ENCODE results near the gene SNX25.
A peak's percentile ranks its signal among the peaks of the same experiment; 100 is the strongest.

Gene SNX25

DNA sequence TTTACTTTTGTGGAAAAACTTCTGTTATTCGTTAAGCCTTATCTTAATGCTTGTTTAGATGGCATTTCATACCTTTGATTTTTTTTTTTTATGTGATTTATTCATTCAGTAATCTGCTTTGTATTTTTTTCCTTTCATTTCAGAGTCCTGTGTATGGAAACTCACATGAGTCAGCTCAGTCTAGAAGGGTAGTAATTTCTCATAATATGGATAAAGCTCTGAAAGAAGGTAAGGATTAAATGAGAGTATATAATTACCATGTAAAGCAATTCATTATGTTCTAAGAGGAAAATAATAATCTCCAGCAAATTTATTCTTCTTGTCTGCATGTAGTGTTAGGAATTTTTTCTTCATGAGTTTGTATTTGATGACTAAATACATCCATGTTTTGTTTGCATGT lies 37.8 kb downstream of the SNX25 start:
- Histone ChIP-seq H3K9me3 (ENCODE audit: control extremely low read depth in 1 of 5, control insufficient read depth in 4 of 5, insufficient read depth in 2 of 5, low read depth in 1 of 5, low read length in 4 of 5) (no peaks in the 10 kb centered on the region), H3K4me1 (ENCODE audit: control extremely low read depth in 1 of 4, control insufficient read depth in 4 of 4, insufficient read depth in 4 of 4, low read length in 3 of 4) (peaks cover 0 to 2% (median 0%) of the 10 kb centered on the region in 4 experiments), H3K27ac (ENCODE audit: insufficient read depth in 1 of 2, low read depth in 1 of 2, low read length in 2 of 2, poor library complexity in 1 of 2, severe bottlenecking in 2 of 2) (no peak overlapping the region), H3K36me3 (ENCODE audit: control insufficient read depth in 4 of 4, insufficient read depth in 4 of 4, low read length in 3 of 4) (no peaks in the 10 kb centered on the region), H3K27me3 (replicated peaks in 2 of 5; ENCODE audit: control insufficient read depth in 4 of 5, insufficient read depth in 5 of 5, low read length in 4 of 5) (no peaks in the 10 kb centered on the region), H3K4me3 (ENCODE audit: control insufficient read depth in 1 of 7, extremely low read depth in 1 of 7, insufficient read depth in 4 of 7, low read depth in 2 of 7, low read length in 6 of 7) (no peak overlapping the region)
- ChIA-PET POLR2A (interaction anchor here (0.9 kb wide), 1 partner anchor 20 kb away, joined by 3 read pairs; no protein-coding TSS in a partner anchor), CTCF (interaction anchor here (1.4 kb wide), 1 partner anchor 60 kb away, joined by 4 read pairs; no protein-coding TSS in a partner anchor)
- no CpG with 5 or more reads among the region's 1 CpG for WGBS (ENCODE audit: insufficient coverage)
- no peak for DNase-seq

DNA sequence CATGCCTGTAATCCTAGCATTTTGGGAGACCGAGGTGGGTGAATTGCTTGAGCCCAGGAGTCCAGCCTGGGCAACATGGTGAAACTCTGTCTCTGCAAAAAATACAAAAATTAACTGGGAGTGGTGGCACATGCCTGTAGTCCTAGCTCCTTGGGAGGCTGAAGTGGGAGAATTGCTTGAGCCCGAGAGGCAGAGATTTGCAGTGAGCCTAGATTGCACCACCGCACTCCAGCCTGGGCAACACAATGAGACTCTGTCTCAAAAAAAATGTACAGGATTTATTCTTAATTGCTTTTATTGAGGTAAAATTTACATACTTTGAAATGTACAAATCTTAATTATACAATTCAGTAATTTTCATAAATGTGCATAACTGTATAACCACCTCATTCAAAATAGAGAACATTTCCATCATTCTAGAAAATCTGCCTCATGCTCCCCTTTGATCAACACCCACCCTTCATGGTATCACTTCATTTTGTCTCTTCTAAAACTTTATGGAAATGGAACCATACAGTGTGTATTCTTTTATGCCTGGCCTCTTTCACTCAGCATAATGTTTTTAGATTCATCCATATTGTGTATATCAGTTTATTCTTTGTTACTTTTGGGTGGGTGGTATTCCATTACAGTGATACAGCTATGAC lies 39.1 kb downstream of the SNX25 start:
- ChIA-PET CTCF (no interaction called here), POLR2A (no interaction called here)
- 93% methylated on average over 2 of the region's 3 CpGs for WGBS (ENCODE audit: insufficient coverage)

DNA sequence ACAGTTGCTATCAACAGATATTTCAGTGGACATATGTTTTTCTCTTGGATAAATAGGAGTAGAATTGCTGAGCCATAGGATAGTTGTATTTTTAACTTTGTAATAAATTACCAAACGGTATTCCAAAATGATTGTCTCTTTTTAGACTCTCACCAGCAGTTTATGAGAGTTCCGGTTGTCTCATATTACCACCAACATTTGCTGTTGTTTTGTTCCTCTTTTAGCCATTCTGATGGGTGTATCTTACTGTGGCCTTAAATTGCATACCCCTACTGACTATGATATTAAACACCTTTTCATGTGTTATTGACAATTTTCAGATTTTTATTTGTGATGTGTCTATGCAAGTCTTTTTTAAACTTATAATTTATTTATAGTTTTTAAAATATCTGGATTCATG lies 39.7 kb downstream of the SNX25 start:
- POLR2A ChIA-PET, result no interaction called here
- no peaks in the 10 kb centered on the region for H3K27me3 ChIP-seq (replicated peaks in 2 of 5; ENCODE audit: control insufficient read depth in 4 of 5, insufficient read depth in 5 of 5, low read length in 4 of 5)
- H3K36me3 ChIP-seq (ENCODE audit: control insufficient read depth in 4 of 4, insufficient read depth in 4 of 4, low read length in 3 of 4), result no peaks in the 10 kb centered on the region
- no peak for DNase-seq
- no peaks in the 10 kb centered on the region for H3K9me3 ChIP-seq (ENCODE audit: control extremely low read depth in 1 of 5, control insufficient read depth in 4 of 5, insufficient read depth in 2 of 5, low read depth in 1 of 5, low read length in 4 of 5)
- no peak overlapping the region for H3K4me3 ChIP-seq (ENCODE audit: control insufficient read depth in 1 of 7, extremely low read depth in 1 of 7, insufficient read depth in 4 of 7, low read depth in 2 of 7, low read length in 6 of 7)
- no CpG with 5 or more reads among the region's 2 CpGs for WGBS (ENCODE audit: insufficient coverage)
- peaks cover 0 to 2% (median 0%) of the 10 kb centered on the region in 4 experiments for H3K4me1 ChIP-seq (ENCODE audit: control extremely low read depth in 1 of 4, control insufficient read depth in 4 of 4, insufficient read depth in 4 of 4, low read length in 3 of 4)
- CTCF ChIA-PET, result no interaction called here
- no peak overlapping the region for H3K27ac ChIP-seq (ENCODE audit: insufficient read depth in 1 of 2, low read depth in 1 of 2, low read length in 2 of 2, poor library complexity in 1 of 2, severe bottlenecking in 2 of 2)

More for the DNA sequence above, 39.1 kb downstream of the SNX25 start:
- Histone ChIP-seq H3K4me3 (ENCODE audit: control insufficient read depth in 1 of 7, extremely low read depth in 1 of 7, insufficient read depth in 4 of 7, low read depth in 2 of 7, low read length in 6 of 7) (peak overlapping the region in 1 of 7 experiments; percentile 2), H3K36me3 (ENCODE audit: control insufficient read depth in 4 of 4, insufficient read depth in 4 of 4, low read length in 3 of 4) (no peaks in the 10 kb centered on the region), H3K27me3 (replicated peaks in 2 of 5; ENCODE audit: control insufficient read depth in 4 of 5, insufficient read depth in 5 of 5, low read length in 4 of 5) (no peaks in the 10 kb centered on the region), H3K27ac (ENCODE audit: insufficient read depth in 1 of 2, low read depth in 1 of 2, low read length in 2 of 2, poor library complexity in 1 of 2, severe bottlenecking in 2 of 2) (no peak overlapping the region), H3K9me3 (ENCODE audit: control extremely low read depth in 1 of 5, control insufficient read depth in 4 of 5, insufficient read depth in 2 of 5, low read depth in 1 of 5, low read length in 4 of 5) (no peaks in the 10 kb centered on the region), H3K4me1 (ENCODE audit: control extremely low read depth in 1 of 4, control insufficient read depth in 4 of 4, insufficient read depth in 4 of 4, low read length in 3 of 4) (peaks cover 0 to 2% (median 0%) of the 10 kb centered on the region in 4 experiments)
- no peak for DNase-seq

DNA sequence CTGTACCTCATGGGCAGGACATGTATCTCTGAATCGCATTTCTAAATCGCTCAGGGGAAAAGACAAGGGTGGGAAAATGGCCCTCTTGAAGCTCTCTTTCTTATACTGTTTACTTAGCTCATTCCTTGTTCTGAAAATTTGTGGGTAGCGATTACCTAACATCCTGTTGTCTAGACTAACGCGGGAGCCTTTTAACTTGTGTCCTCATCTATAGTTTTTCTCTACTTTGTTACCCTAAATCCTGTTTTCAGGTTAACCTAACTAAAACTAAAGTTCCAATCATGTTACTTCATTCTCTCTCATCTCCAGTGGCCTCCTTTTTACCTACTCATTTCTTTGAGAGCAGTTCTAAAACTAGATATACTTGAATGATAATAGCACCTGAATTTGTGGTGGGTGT lies 45.0 kb downstream of the SNX25 start:
- Histone ChIP-seq H3K9me3 (ENCODE audit: control extremely low read depth in 1 of 5, control insufficient read depth in 4 of 5, insufficient read depth in 2 of 5, low read depth in 1 of 5, low read length in 4 of 5) (no peaks in the 10 kb centered on the region), H3K4me1 (ENCODE audit: control extremely low read depth in 1 of 4, control insufficient read depth in 4 of 4, insufficient read depth in 4 of 4, low read length in 3 of 4) (peaks cover 3 to 7% (median 6%) of the 10 kb centered on the region in 4 experiments), H3K4me3 (ENCODE audit: control insufficient read depth in 1 of 7, extremely low read depth in 1 of 7, insufficient read depth in 4 of 7, low read depth in 2 of 7, low read length in 6 of 7) (no peak overlapping the region), H3K27me3 (replicated peaks in 2 of 5; ENCODE audit: control insufficient read depth in 4 of 5, insufficient read depth in 5 of 5, low read length in 4 of 5) (no peaks in the 10 kb centered on the region), H3K36me3 (ENCODE audit: control insufficient read depth in 4 of 4, insufficient read depth in 4 of 4, low read length in 3 of 4) (no peaks in the 10 kb centered on the region), H3K27ac (ENCODE audit: insufficient read depth in 1 of 2, low read depth in 1 of 2, low read length in 2 of 2, poor library complexity in 1 of 2, severe bottlenecking in 2 of 2) (no peak overlapping the region)
- POLR2A ChIA-PET, result no interaction called here
- 76% methylated on average over 4 of the region's 5 CpGs for WGBS (ENCODE audit: insufficient coverage)
- no peak for DNase-seq
- CTCF ChIA-PET, result interaction anchor here (1.2 to 3.1 kb wide), 3 partner anchors 12 to 28 kb away, joined by 3 to 9 read pairs (median 8); no protein-coding TSS in a partner anchor

DNA sequence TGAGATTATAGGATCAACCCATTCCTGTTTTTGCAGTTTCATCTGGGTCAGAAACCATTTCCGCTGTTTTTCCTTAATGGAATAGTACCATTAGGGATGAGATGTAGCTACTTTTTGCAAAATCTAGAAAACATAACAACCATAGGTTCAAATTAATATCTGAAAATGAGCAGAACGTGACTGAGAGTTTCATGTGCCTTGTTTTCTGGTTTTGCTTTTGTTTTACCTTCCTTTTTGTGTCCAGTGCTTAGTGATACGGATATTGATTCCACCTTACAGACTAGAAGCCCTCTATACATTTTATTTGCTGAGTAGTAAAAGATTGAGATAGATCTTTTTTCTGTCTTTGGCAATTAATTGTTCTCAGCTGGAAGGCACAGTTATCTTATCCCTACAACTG lies 46.5 kb downstream of the SNX25 start:
- peak; percentile 7 to 28 (median 25) for DNase-seq
- Histone ChIP-seq H3K36me3 (ENCODE audit: control insufficient read depth in 4 of 4, insufficient read depth in 4 of 4, low read length in 3 of 4) (no peaks in the 10 kb centered on the region), H3K4me1 (ENCODE audit: control extremely low read depth in 1 of 4, control insufficient read depth in 4 of 4, insufficient read depth in 4 of 4, low read length in 3 of 4) (peaks cover 5 to 7% (median 6%) of the 10 kb centered on the region in 4 experiments), H3K27ac (ENCODE audit: insufficient read depth in 1 of 2, low read depth in 1 of 2, low read length in 2 of 2, poor library complexity in 1 of 2, severe bottlenecking in 2 of 2) (no peak overlapping the region), H3K9me3 (ENCODE audit: control extremely low read depth in 1 of 5, control insufficient read depth in 4 of 5, insufficient read depth in 2 of 5, low read depth in 1 of 5, low read length in 4 of 5) (no peaks in the 10 kb centered on the region), H3K27me3 (replicated peaks in 2 of 5; ENCODE audit: control insufficient read depth in 4 of 5, insufficient read depth in 5 of 5, low read length in 4 of 5) (no peaks in the 10 kb centered on the region), H3K4me3 (ENCODE audit: control insufficient read depth in 1 of 7, extremely low read depth in 1 of 7, insufficient read depth in 4 of 7, low read depth in 2 of 7, low read length in 6 of 7) (peak overlapping the region in 3 of 7 experiments; percentile 1 to 37 (median 23))
- ChIA-PET CTCF (interaction anchor here (0.9 kb wide), 1 partner anchor 70 kb away, joined by 3 read pairs; no protein-coding TSS in a partner anchor), POLR2A (no interaction called here)
- WGBS (ENCODE audit: insufficient coverage), result 75% methylated on average over 1 of the region's 3 CpGs

DNA sequence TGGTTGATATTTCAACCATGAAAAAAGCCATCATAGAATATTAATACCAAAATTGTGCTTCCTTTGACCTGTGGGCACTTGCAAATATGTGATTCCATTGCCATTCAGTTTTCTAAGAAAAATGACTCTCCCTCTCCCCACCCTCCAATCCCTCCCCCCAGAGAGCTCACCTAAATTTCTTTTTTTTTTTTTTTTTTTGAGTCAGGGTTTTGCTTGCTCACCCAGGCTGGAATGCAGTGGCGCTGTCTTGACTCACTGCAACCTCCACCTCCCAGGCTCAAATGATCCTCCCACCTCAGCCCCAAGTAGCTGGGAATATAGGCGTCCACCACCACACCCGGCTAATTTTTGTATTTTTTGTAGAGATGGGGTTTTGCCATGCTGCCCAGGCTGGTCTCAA lies 47.0 kb downstream of the SNX25 start:
- no CpG with 5 or more reads among the region's 3 CpGs for WGBS (ENCODE audit: insufficient coverage)
- no peaks in the 10 kb centered on the region for H3K27me3 ChIP-seq (replicated peaks in 2 of 5; ENCODE audit: control insufficient read depth in 4 of 5, insufficient read depth in 5 of 5, low read length in 4 of 5)
- H3K9me3 ChIP-seq (ENCODE audit: control extremely low read depth in 1 of 5, control insufficient read depth in 4 of 5, insufficient read depth in 2 of 5, low read depth in 1 of 5, low read length in 4 of 5), result no peaks in the 10 kb centered on the region
- H3K27ac ChIP-seq (ENCODE audit: insufficient read depth in 1 of 2, low read depth in 1 of 2, low read length in 2 of 2, poor library complexity in 1 of 2, severe bottlenecking in 2 of 2), result no peak overlapping the region
- ChIA-PET CTCF (interaction anchor here (0.9 to 1.4 kb wide), 2 partner anchors 10 to 71 kb away, joined by 3 to 4 read pairs; no protein-coding TSS in a partner anchor), POLR2A (no interaction called here)
- H3K4me3 ChIP-seq (ENCODE audit: control insufficient read depth in 1 of 7, extremely low read depth in 1 of 7, insufficient read depth in 4 of 7, low read depth in 2 of 7, low read length in 6 of 7), result no peak overlapping the region
- no peaks in the 10 kb centered on the region for H3K36me3 ChIP-seq (ENCODE audit: control insufficient read depth in 4 of 4, insufficient read depth in 4 of 4, low read length in 3 of 4)
- peaks cover 5 to 7% (median 6%) of the 10 kb centered on the region in 4 experiments for H3K4me1 ChIP-seq (ENCODE audit: control extremely low read depth in 1 of 4, control insufficient read depth in 4 of 4, insufficient read depth in 4 of 4, low read length in 3 of 4)
- DNase-seq, result no peak

DNA sequence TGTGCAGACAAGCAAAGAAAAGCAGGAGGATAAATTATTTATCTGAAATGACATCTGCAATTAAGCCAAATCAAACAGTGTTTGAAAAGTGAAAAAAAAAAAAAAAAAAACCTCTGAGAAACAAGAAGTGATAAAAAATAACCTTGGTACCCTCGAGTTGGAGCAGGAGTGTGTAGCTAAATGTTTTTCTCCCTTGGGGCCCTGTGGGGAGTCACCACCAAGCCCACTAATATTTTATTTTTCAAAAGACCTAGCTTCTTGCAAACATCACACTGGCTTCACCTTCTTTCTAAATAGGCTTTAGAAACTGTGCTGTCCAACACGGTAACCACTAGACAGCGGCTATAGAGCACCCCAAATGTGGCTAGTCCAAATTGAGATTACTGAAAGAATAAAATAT lies 47.7 kb downstream of the SNX25 start:
- ChIA-PET CTCF (interaction anchor here (1.4 kb wide), 1 partner anchor 9 kb away, joined by 4 read pairs; no protein-coding TSS in a partner anchor), POLR2A (interaction anchor here (0.6 kb wide), 1 partner anchor 9 kb away, joined by 7 read pairs; no protein-coding TSS in a partner anchor)
- no peak for DNase-seq
- no peaks in the 10 kb centered on the region for H3K36me3 ChIP-seq (ENCODE audit: control insufficient read depth in 4 of 4, insufficient read depth in 4 of 4, low read length in 3 of 4)
- peaks cover 3 to 7% (median 6%) of the 10 kb centered on the region in 4 experiments for H3K4me1 ChIP-seq (ENCODE audit: control extremely low read depth in 1 of 4, control insufficient read depth in 4 of 4, insufficient read depth in 4 of 4, low read length in 3 of 4)
- no CpG with 5 or more reads among the region's 3 CpGs for WGBS (ENCODE audit: insufficient coverage)
- no peak overlapping the region for H3K27ac ChIP-seq (ENCODE audit: insufficient read depth in 1 of 2, low read depth in 1 of 2, low read length in 2 of 2, poor library complexity in 1 of 2, severe bottlenecking in 2 of 2)
- no peak overlapping the region for H3K4me3 ChIP-seq (ENCODE audit: control insufficient read depth in 1 of 7, extremely low read depth in 1 of 7, insufficient read depth in 4 of 7, low read depth in 2 of 7, low read length in 6 of 7)
- no peaks in the 10 kb centered on the region for H3K9me3 ChIP-seq (ENCODE audit: control extremely low read depth in 1 of 5, control insufficient read depth in 4 of 5, insufficient read depth in 2 of 5, low read depth in 1 of 5, low read length in 4 of 5)
- no peaks in the 10 kb centered on the region for H3K27me3 ChIP-seq (replicated peaks in 2 of 5; ENCODE audit: control insufficient read depth in 4 of 5, insufficient read depth in 5 of 5, low read length in 4 of 5)
